ENCODE data around the gene RPL9.
"Not testable (repeated sequence)": the region's sequence is repeated elsewhere in the genome, so short reads cannot be mapped to it uniquely, and the experiment has no call there.

The RPL9 gene

GRCh38 chr4:39458505-39459300, at the start of gene RPL9, which contains the start of gene LIAS:
RPL9 (minus strand) TSS chr4:39458922; CDS start chr4:39458439, 483 bp downstream.
LIAS (plus strand) TSS chr4:39459056; CDS start chr4:39459118, 62 bp downstream.
- peak; percentile 94 for DNase-seq

DNA sequence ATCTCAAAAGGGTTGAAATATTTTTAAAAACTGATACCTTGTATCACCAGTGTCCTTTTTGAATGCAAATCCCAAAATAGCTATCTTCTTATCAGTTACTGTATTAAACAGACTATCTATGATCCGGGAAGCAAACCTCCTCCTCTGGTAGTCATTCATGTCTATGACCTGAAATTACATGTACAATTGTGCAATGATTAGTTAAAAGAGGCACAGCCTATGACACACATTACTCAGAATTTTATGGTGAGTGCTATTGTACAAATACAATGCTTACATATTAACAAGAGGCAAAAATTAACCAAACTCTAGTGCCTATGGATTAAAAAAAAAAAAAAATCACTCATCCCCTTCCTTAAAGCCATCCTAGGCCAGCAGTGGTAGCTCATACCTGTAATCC, 46.9 kb upstream of the RPL9 start:
- no peak for DNase-seq

GRCh38 chr4:39504538-39504937, 45.8 kb upstream of the RPL9 start:
- no peak for DNase-seq

GRCh38 chr4:39502664-39503035, 43.9 kb upstream of the RPL9 start:
- DNase-seq = not testable (repeated sequence)

GRCh38 chr4:39502019-39502663, 43.4 kb upstream of the RPL9 start:
- no peak for DNase-seq

- no peak for DNase-seq
Measured at GRCh38 chr4:39498727-39499020, 40.0 kb upstream of the RPL9 start.

- DNase-seq = no peak
Measured at GRCh38 chr4:39497909-39498726, 39.4 kb upstream of the RPL9 start.

- DNase-seq = no peak
Measured at GRCh38 chr4:39495446-39496213, 36.9 kb upstream of the RPL9 start.

DNA sequence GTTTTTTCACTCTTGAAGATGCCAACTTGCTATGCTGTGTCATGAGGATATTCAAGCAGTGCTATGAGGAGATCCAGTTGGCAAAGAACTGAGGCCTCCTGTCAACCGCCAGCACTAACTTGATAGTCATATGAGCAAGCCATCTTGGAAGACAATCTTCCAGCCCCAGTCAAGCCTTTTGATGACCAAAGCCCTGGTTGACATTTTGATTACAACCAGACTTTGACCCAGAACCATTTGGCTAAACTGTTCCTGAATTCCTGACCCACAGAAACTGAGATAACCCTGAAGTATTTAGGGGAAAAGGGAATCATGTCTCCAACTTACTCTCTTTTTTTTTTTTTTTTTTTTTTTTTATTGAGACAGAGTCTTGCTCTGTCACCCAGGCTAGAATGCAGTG, 35.6 kb upstream of the RPL9 start:
- no peak for DNase-seq

GRCh38 chr4:39490322-39490721, 31.6 kb upstream of the RPL9 start:
- no peak for DNase-seq

DNA sequence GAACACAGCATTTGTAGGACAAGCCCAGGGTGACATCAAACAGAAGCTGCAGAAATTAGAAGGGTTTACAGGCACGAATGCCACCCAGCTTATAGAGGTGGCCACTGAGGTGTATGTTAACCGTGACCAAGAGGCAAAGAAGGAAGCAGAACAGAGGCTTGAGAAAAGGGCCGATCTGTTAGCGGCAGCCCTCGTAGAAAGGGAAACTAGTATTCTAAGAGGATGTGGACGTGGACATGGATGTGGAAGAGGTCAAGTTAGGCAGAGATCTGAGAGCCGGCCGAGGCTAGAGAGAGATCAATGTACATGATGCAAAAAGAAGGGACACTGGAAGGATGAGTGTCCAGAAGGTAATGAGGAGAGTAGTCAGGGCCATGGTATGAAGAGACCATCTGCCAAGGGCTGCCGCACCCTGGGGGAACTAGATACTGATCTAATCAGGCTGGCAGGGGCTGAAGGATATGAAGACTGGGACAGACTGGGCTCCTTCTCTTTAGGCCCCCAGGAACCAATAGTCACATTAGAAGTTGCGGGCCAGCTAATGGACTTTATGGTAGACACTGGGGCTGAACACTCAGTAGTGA, 27.6 kb upstream of the RPL9 start:
- no peak for DNase-seq

GRCh38 chr4:39484582-39485272, 26.0 kb upstream of the RPL9 start:
- no peak for DNase-seq

DNA sequence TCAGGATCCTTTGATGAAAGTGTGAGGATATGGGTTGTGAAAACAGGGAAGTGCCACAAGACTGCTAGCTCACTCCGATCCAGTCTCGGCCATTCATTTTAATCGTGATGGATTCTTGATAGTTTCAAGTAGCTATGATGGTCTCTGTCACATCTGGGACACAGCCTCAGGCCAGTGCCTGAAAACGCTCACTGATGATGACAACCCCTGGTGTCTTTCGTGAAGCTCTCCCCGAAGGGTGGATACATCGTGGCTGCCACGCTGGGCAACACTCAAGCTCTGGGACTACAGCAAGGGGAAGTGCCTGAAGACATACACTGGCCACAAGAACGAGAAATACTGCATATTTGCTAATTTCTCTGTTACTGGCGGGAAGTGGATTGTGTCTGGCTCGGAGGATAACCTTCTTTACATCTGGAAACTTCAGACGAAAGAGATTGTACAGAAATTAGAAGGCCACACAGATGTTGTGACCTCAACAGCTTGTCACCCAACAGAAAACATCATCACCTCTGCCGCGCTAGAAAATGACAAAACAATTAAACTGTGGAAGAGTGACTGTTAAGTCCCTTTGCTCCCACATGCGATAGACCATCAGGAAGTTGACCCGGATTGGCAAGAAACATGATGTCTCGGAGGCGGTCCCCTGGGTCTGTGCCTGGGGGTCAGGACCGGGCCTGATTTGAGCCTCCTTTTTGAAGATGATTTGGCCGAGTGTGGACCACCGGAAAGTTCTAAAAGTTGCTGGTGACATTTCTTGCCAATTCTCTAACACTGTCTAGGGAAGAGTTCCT, 22.4 kb upstream of the RPL9 start:
- no peak for DNase-seq

- no peak for DNase-seq
Measured at GRCh38 chr4:39480251-39480650, 21.5 kb upstream of the RPL9 start.

- DNase-seq = no peak
Measured at GRCh38 chr4:39476187-39476895, 17.6 kb upstream of the RPL9 start.

- no peak for DNase-seq
Measured at GRCh38 chr4:39472396-39472795, 13.7 kb upstream of the RPL9 start.

GRCh38 chr4:39470402-39470801, 11.7 kb upstream of the RPL9 start:
- DNase-seq = no peak

GRCh38 chr4:39469429-39470077, 10.8 kb upstream of the RPL9 start:
- no peak for DNase-seq

DNA sequence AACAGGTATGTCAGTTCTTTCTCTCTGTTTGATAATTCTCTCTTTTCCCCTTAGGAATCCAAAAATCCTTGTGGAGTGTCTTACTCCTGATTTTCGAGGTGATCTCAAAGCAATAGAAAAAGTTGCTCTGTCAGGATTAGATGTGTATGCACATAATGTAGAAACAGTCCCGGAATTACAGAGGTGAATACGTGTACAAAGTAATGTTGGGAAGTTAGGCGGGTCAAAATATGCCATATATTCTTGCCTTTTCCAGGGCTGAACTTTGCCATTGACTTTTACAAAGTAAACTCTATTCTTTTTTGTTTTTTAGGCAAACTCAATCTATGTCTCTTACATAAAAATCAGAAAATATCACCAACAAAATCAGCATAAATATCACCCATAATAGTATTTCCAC, 8.7 kb upstream of the RPL9 start:
- no peak for DNase-seq

DNA sequence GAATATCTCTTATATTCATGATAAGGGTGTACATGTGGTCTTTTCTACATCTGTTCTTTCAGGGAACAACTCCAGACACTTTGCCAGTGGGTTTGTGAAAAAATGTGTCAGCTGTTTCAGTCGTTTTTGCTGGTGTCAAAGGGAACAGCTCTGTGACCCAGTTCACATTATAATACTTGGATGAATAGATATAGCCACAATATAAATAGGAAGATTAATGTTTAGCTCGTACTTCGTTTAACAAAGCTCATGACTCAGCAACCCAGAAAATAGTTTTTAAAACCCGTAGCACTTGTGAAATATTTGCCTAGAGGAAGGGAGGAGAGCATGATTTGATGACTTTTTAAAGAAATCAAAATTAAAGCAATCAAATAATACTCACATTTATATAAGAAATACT, 8.0 kb upstream of the RPL9 start:
- no peak for DNase-seq

Data from activated CD4-positive, alpha-beta T cell treated with anti-CD3 and anti-CD28 coated beads for 1 hour (primary cell).